Airway epithelial cell (primary cell): ENCODE measurements around the gene NEK9. TPM values are rescaled to one million over a fixed set of nuclear protein-coding genes. Genes with fewer than 3 reads are reported as not detected.

ENCODE experiments used
- total RNA-seq: library from RNA; depleted of rRNA; stranded (reverse); fragments of >200 nt; gene quantifications from 2 replicates; pipeline ENCODE4 v1.2.3, GENCODE V29; 2015

NEK9 gene
- 12.8 and 14.5 TPM in 2 replicates for total RNA-seq

DNA sequence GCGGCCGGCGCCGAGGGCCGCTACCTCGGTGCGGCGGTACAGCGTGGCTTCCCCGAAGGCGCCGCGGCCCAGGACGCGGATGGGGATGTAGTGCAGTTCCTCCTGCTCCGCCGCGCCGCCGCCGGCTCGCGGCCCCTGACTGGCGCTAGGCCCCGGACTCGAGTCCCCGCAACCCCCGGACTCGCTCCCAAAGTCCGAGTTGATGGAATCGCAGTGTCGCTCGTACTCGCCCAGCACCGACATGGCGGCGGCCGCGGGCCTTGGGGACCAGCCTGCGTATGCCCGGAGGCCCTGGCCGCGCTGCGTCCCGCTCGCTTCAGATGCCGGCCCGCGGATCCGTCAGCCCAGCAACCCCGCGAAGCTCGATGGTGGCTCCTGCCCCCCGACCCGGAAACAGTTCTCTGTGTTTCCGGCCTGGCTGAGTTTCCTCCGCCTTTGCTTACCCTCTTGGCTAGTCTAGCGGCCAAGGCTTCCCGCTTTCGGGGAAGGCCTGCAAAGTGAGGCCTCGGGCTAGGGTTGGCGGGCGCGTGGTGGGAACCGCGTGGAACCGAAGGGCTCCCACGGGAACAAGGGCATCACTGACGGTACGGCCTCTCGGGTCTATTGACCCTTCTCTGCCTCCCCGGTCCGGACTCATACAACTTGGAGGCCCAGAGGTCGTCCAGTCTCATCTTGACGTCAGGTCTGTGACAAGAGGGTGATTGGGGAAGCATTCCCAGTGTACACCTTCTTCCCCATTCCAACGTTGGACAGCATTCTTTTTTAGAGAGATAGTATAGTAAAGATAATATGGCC lies at the start of gene NEK9:
Gene NEK9 (minus strand): TSS at position 370 of the 795 bp plus-strand sequence. CDS start 127 bp downstream, at position 243.

DNA sequence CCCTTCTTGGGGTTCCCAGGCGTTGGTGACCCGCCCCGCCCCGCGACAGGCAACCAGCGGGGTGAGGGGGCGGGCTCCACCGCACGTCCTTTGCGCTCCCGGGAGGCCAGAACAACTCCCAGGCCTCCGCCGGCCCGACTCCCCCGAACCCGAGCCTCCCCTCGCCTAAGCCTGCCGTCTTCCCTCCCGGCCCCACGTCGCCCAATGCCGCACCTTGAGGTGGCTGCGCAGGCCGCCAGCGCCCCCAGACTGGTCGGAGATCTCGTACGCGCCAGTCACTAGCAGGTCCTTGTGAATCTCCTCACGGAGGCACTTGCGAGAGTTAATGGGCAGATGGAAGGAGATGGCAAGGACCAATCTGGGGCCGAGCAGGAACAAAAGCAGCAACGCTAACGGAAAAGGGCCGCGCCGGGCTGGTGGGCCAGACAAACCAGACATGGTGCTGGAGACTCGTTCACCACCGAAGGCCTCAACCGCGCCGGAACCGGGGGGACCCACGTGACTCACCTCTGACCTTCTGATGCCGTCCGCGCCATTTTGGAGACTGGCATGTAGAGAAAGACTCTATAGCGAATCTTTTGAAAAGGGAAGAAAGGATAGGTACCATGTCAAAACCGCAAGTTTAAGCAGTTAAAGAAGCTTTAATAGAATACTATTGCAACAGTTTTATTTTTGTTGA lies 49.4 kb upstream of the NEK9 start, which contains the start of gene TMED10:
Gene TMED10 (minus strand): TSS at position 471 of the 679 bp plus-strand sequence. CDS start 33 bp downstream, at position 438.

GRCh38 chr14:75069121-75069810 lies 57.6 kb downstream of the NEK9 start, which contains the start of gene ZC2HC1C:
ZC2HC1C (plus strand) TSS chr14:75069641; CDS start chr14:75070574, 933 bp downstream.

GRCh38 chr14:75063491-75064204 lies 63.2 kb downstream of the NEK9 start, which contains the start of gene ACYP1:
ACYP1 (minus strand) TSS chr14:75064024; CDS start chr14:75063553, 471 bp downstream.

GRCh38 chr14:75050852-75051555 lies 75.8 kb downstream of the NEK9 start, which contains the start of gene MLH3:
MLH3 (minus strand) TSS chr14:75051467; CDS start chr14:75049655, 1,812 bp downstream.

Other genes with a start within 250 kb of the NEK9 start
- gene DLST, start 245.1 kb downstream of the NEK9 start, total RNA-seq, result 46.6 and 60.2 TPM in 2 replicates
- 1.6 and 1.8 TPM in 2 replicates for gene RPS6KL1, start 203.8 kb downstream of the NEK9 start, total RNA-seq
- gene PGF, start 171.5 kb downstream of the NEK9 start, total RNA-seq, result 51.8 and 57.1 TPM in 2 replicates
- gene EIF2B2, start 124.1 kb downstream of the NEK9 start, total RNA-seq, result 53.2 and 63.2 TPM in 2 replicates
- 8.3 and 8.4 TPM in 2 replicates for gene MLH3, start 75.6 kb downstream of the NEK9 start, total RNA-seq
- 12.8 and 14.0 TPM in 2 replicates for gene ACYP1, start 63.0 kb downstream of the NEK9 start, total RNA-seq
- 0.56 and 4.4 TPM in 2 replicates for gene ZC2HC1C, start 57.4 kb downstream of the NEK9 start, total RNA-seq
- gene TMED10, start 49.6 kb upstream of the NEK9 start, total RNA-seq, result 184 and 218 TPM in 2 replicates
- gene FOS, start 151.8 kb upstream of the NEK9 start, total RNA-seq, result 147 and 192 TPM in 2 replicates